GM20000 (cell line): ENCODE results near the gene MORF4L2.

ENCODE experiments used
- DNase-seq: peaks from one replicate; pipeline ENCODE4 v3.0.0; 2012; ENCODE audit warnings: low spot score
- TF ChIP-seq, protein P1 (sequence below): IDR thresholded peaks from 2 replicates; pipeline ENCODE4 v1.5.1; 2012; ENCODE audit warnings: mild to moderate bottlenecking, control low read depth; ENCODE audit errors: extremely low read depth, missing control alignments

The MORF4L2 gene, protein sequence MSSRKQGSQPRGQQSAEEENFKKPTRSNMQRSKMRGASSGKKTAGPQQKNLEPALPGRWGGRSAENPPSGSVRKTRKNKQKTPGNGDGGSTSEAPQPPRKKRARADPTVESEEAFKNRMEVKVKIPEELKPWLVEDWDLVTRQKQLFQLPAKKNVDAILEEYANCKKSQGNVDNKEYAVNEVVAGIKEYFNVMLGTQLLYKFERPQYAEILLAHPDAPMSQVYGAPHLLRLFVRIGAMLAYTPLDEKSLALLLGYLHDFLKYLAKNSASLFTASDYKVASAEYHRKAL

DNA sequence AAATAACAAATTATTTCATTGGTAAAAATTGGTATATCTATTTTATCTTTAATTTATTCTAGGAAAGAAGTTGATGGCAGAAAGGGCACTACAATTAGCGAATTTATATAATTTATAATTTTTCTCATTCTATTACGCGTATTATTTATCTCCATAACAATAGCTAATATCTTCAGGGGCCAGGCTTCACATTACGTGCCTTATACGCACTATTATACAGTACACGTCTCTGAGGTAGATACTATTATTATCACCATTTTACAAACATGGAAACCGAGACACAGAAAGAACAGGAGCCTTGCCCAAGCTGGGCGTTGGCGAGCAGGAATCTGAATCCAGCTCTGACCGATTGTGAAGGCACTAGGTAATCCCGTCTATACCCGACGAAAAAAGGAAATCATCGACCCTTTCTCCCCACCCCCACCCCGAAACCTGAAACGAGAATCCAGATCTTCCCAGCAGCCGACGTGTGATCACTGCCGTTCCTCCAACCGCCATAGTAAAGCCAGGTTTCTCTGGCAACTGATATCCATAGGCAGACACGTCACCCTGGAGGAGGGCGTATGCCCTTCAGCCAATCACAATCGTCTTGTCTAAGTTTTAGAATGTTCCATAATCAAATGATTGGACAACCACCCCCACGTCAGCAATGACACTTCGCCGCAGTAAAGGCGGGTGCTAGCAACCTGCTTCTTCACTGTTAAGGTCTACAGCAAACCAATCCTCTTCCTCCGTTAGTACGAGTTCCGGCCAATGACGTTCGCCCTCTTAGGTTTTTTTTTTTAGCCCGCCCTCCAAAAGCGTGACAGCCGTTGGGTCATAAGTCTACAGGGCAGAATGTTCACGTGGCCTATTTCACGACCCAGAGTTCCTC lies at the start of gene MORF4L2:
TSS of gene MORF4L2 (minus strand) at position 501 of the 874 bp plus-strand sequence. CDS start 9,672 bp downstream, outside the sequence.
- TF ChIP-seq, protein P1, sequence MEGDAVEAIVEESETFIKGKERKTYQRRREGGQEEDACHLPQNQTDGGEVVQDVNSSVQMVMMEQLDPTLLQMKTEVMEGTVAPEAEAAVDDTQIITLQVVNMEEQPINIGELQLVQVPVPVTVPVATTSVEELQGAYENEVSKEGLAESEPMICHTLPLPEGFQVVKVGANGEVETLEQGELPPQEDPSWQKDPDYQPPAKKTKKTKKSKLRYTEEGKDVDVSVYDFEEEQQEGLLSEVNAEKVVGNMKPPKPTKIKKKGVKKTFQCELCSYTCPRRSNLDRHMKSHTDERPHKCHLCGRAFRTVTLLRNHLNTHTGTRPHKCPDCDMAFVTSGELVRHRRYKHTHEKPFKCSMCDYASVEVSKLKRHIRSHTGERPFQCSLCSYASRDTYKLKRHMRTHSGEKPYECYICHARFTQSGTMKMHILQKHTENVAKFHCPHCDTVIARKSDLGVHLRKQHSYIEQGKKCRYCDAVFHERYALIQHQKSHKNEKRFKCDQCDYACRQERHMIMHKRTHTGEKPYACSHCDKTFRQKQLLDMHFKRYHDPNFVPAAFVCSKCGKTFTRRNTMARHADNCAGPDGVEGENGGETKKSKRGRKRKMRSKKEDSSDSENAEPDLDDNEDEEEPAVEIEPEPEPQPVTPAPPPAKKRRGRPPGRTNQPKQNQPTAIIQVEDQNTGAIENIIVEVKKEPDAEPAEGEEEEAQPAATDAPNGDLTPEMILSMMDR: no peak
- peak; percentile 75 for DNase-seq

DNA sequence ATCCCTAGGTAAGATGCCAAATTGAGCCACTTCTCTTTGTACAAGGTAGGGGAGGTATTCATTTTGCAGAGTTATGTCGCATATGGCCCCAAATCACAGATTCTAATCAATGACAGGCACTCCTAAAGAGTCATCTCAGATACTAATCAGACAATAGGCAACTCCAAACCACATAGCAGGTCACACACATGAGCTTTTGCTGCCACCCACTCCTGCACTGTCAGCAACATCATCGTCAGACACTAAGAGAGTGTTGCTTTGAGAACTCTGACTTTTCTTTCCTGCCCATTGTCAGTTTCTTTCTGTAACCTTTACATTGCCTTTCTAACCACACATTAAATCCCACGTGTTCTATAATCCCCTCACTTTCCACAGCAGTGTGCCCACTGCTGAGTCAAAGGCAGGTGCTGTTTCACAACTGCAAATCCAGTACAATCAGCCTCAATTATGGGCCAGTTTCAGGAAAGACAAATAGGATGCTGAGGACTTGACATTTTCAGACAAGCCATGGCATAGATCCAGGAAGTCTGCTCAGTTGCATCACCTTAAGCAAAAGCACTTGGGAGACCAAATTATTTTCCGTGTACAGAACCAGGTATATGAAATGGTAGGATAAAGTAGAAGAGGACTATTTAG lies 47.7 kb upstream of the MORF4L2 start:
- TF ChIP-seq, protein P1: no peak
- no peak for DNase-seq

DNA sequence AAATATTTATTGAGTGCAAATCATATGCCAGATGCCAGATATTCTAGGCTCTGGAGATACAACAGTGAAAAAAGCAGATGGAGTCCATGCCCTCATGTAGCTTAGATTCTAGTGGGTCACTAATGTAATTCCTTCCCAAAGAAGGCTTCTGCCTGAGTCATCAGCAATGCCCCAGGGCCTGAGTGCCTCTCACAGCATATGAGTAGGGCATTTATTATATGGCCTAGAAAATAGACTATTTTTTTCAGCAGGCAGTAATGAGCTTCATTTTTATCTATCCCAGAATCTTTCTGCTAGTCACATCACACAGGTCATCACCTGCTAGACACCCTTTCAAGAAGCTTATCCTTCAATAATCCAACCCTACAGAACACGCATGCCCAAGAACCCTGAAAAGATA lies 46.5 kb upstream of the MORF4L2 start:
- TF ChIP-seq, protein P1: no peak
- no peak for DNase-seq

DNA sequence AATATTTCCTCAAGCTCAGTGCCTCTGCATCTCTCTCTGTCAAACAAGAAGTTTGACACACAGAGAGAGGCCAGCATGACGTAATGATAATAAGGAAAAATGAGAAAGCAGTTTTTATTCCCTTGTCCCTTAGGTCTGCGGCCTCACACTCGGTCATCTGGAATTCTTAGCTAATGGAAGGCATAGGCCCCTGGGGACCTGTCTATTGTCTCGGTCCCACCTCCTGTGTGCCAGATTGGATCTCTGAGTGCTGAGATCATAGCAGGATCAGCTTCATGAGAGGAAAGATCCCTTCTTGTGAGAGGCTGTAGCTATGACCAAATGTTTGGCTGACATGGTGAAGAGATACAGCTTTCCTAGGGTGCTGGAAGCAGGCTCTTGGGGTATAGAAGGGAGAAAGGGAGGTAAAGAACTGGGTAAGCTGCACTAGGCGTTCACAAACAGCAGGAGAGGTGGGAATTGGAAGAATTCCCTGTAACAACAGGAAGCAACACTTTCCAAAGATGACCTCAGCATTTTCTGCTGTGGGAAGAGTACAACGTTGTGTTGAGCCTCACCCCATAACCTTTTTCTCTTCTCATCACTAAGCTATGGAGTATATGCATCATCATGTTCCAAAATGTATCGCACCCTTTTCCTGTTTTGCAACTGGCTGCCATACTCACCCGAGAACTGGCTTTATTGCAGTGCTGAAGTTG lies 44.4 kb upstream of the MORF4L2 start:
- TF ChIP-seq, protein P1: no peak
- DNase-seq: no peak

DNA sequence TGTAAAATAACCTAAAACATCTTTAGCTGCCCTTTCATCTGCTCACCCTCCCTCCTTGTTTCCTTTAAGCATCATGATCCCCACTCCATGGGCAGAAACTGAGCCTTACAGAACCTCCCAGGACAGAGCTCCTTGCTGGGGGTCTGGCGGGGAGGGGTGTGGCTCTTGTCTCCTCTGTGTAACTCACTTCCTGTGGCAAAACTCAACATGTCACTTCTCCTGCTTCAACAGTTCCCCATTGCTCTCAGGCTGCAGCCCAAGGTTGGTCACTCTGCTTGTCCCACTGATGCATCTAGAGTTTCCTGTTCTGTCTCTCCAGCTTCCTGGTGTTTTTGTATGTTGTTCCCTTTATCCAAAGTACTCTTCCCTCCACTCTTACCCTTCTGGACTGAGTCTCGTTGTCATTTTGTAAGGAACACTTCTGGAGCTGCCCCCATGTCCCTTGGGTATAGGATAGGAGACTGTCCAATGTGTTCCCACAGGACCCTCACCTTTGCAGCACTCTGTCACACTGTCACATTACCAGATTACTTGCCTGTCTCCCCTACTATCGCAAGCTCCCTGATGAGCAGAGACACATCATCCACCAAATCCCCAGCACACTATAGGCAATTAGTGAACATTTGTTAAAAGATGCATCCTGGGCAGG lies 43.8 kb upstream of the MORF4L2 start:
- DNase-seq: no peak
- TF ChIP-seq, protein P1: no peak

DNA sequence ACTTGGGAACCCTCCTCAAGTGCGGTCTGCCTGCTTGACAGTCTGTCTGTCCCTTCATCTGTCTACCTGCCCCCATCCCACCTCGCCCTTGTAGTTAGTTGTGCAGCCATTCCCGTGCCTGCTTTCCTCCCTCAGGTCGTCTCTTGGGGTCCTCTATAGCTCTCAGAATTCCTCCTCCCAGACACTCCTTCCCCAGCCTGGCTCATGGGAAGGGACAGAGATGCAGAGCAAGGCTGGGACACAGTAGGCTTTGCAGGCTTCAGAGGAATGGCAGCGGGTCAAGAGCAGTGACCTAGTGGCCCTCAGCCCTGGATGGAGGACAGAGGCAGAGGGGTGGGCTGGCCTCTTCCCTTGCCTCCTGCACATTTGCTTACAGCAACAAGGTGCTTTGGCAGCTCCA lies 42.5 kb upstream of the MORF4L2 start:
- no peak for DNase-seq
- TF ChIP-seq, protein P1: no peak
